Measurements from ENCODE around the gene EHD3. TPM values are rescaled to one million over a fixed set of nuclear protein-coding genes. Genes with fewer than 3 reads are reported as not detected.

Gene EHD3
- polyA plus RNA-seq, 1 donor from 2014 or later: 3.5 TPM

- no peaks in the 10 kb centered on the region for H3K27me3 ChIP-seq (ENCODE audit: insufficient read depth, low read depth, low read length)
- TF ChIP-seq TAF1 (IDR thresholded peaks at IDR 0.05; ENCODE audit: low read depth) (no peak), POLR2AphosphoS5 (IDR thresholded peaks at IDR 0.05) (no peak), EP300 (conservative IDR thresholded peaks at IDR 0.05; ENCODE audit: poor library complexity, severe bottlenecking) (no peak), RAD21 (conservative IDR thresholded peaks at IDR 0.05) (no peak), CTCF (IDR thresholded peaks at IDR 0.05; ENCODE audit: poor library complexity, severe bottlenecking) (no peak), EZH2 (IDR thresholded peaks at IDR 0.05; ENCODE audit: borderline replicate concordance, insufficient read depth, low read length, poor library complexity, severe bottlenecking) (no peak), MXI1 (conservative IDR thresholded peaks at IDR 0.05; ENCODE audit: poor library complexity, severe bottlenecking) (no peak), REST (IDR thresholded peaks at IDR 0.05; ENCODE audit: borderline replicate concordance) (no peak), SMC3 (conservative IDR thresholded peaks at IDR 0.05; ENCODE audit: poor library complexity) (no peak)
- no peaks in the 10 kb centered on the region for H3F3A ChIP-seq (ENCODE audit: insufficient read depth, low read length, poor library complexity, severe bottlenecking)
- H3K27ac ChIP-seq (ENCODE audit: low read length): no peak overlapping the region
- no peak overlapping the region for H2AFZ ChIP-seq (ENCODE audit: low read depth, low read length)
- H3K9ac ChIP-seq (ENCODE audit: low read length): no peak overlapping the region
- H3K9me3 ChIP-seq (ENCODE audit: low read length): no peaks in the 10 kb centered on the region
- H3K4me2 ChIP-seq (ENCODE audit: low read length): no peak overlapping the region
- no peaks in the 10 kb centered on the region for H3K36me3 ChIP-seq (ENCODE audit: insufficient read depth, low read length)
- H4K20me1 ChIP-seq (ENCODE audit: insufficient read depth): no peaks in the 10 kb centered on the region
- H3K4me3 ChIP-seq (ENCODE audit: low read length): no peak overlapping the region
- H3K9me2 ChIP-seq (ENCODE audit: insufficient read depth, low read length): no peaks in the 10 kb centered on the region
- H3K79me2 ChIP-seq (replicated peaks; ENCODE audit: insufficient read depth, low read length): no peaks in the 10 kb centered on the region
Measured at GRCh38 chr2:31202833-31203232, 31.1 kb upstream of the EHD3 start.

- TF ChIP-seq EP300 (conservative IDR thresholded peaks at IDR 0.05; ENCODE audit: poor library complexity, severe bottlenecking) (no peak), REST (IDR thresholded peaks at IDR 0.05; ENCODE audit: borderline replicate concordance) (no peak), CTCF (IDR thresholded peaks at IDR 0.05; ENCODE audit: poor library complexity, severe bottlenecking) (no peak), EZH2 (IDR thresholded peaks at IDR 0.05; ENCODE audit: borderline replicate concordance, insufficient read depth, low read length, poor library complexity, severe bottlenecking) (no peak), TAF1 (IDR thresholded peaks at IDR 0.05; ENCODE audit: low read depth) (no peak), RAD21 (conservative IDR thresholded peaks at IDR 0.05) (no peak), SMC3 (conservative IDR thresholded peaks at IDR 0.05; ENCODE audit: poor library complexity) (no peak), MXI1 (conservative IDR thresholded peaks at IDR 0.05; ENCODE audit: poor library complexity, severe bottlenecking) (no peak), POLR2AphosphoS5 (IDR thresholded peaks at IDR 0.05) (no peak)
- no peaks in the 10 kb centered on the region for H3K36me3 ChIP-seq (ENCODE audit: insufficient read depth, low read length)
- H4K20me1 ChIP-seq (ENCODE audit: insufficient read depth): no peaks in the 10 kb centered on the region
- no peak overlapping the region for H3K4me3 ChIP-seq (ENCODE audit: low read length)
- no peaks in the 10 kb centered on the region for H3K9me3 ChIP-seq (ENCODE audit: low read length)
- no peaks in the 10 kb centered on the region for H3K9me2 ChIP-seq (ENCODE audit: insufficient read depth, low read length)
- H3K27me3 ChIP-seq (ENCODE audit: insufficient read depth, low read depth, low read length): no peaks in the 10 kb centered on the region
- H3K9ac ChIP-seq (ENCODE audit: low read length): no peak overlapping the region
- no peak overlapping the region for H3K4me2 ChIP-seq (ENCODE audit: low read length)
- H3K79me2 ChIP-seq (replicated peaks; ENCODE audit: insufficient read depth, low read length): no peaks in the 10 kb centered on the region
- H3K27ac ChIP-seq (ENCODE audit: low read length): no peak overlapping the region
- no peaks in the 10 kb centered on the region for H3F3A ChIP-seq (ENCODE audit: insufficient read depth, low read length, poor library complexity, severe bottlenecking)
- H2AFZ ChIP-seq (ENCODE audit: low read depth, low read length): no peak overlapping the region
Measured at GRCh38 chr2:31203916-31204315, 30.0 kb upstream of the EHD3 start.

All from neural cell (in vitro differentiated cells).